HAP-1 (cell line): ENCODE measurements around the gene CNTN4.

Experiments used
- DNase-seq, 2 experiments: peaks; one replicate each; pipeline ENCODE4 v3.0.0-alpha.2; 2016 to 2020; ENCODE audit warnings: low spot score in 2 of 2
- H3K27me3 ChIP-seq: fragments of 250-450 bp; sonication (Bioruptor Pico); 2 replicates; pipeline ENCODE4 v1.5.1; 2020; ENCODE audit warnings: low read depth, mild to moderate bottlenecking, moderate library complexity
- H3K36me3 ChIP-seq: fragments of 250-450 bp; sonication (Bioruptor Pico); replicated peaks from 2 replicates; pipeline ENCODE4 v1.5.1; 2020; ENCODE audit warnings: mild to moderate bottlenecking
- H3K4me1 ChIP-seq: fragments of 250-450 bp; sonication (Bioruptor Pico); 2 replicates; pipeline ENCODE4 v1.5.1; 2020; ENCODE audit warnings: mild to moderate bottlenecking
- H3K4me3 ChIP-seq: fragments of 250-450 bp; sonication (Bioruptor Pico); 2 replicates; pipeline ENCODE4 v1.5.1; 2020; ENCODE audit warnings: mild to moderate bottlenecking, moderate library complexity
- H3K9me3 ChIP-seq: fragments of 250-450 bp; sonication (Bioruptor Pico); 2 replicates; pipeline ENCODE4 v1.5.1; 2020; ENCODE audit warnings: mild to moderate bottlenecking, moderate library complexity
- in situ Hi-C: fragments of 300-500 bp; cut with MboI; formaldehyde crosslinking; loops from 3 replicates; pipeline ENCODE4 v1.14.3; 2020; ENCODE audit warnings: low sequenced_read_pairs, inconsistent platforms, mixed read lengths

Gene CNTN4

DNA sequence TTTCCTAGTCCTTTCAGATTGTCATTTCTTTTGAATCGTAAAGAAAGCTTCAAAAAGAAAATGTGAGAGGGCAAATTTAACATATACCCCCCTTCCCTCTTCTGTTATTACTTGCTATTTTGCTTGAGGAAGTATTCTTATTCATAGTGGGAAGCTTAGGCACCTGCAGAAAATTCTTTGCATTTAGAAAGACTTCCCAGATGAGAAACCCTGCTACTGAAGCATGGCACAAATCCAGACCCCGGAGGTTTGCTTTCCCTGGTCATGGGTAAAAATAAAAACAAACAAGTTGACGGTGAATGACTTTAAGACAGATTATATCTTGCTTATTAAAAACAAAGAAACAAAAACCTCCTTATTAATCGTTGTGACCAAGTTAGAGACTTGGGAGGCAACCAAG lies 917.6 kb downstream of the CNTN4 start:
- DNase-seq, result no peak
- Histone ChIP-seq H3K9me3 (no peaks in the 10 kb centered on the region), H3K27me3 (peaks cover 11% of the 10 kb centered on the region; the same call in 1 of the 2 replicates), H3K36me3 (no peaks in the 10 kb centered on the region), H3K4me1 (no peaks in the 10 kb centered on the region), H3K4me3 (no peak overlapping the region)
- in situ Hi-C loops, result no loop called here

GRCh38 chr3:3020209-3020608 lies 921.5 kb downstream of the CNTN4 start:
- H3K27me3 ChIP-seq, result peaks cover 14% of the 10 kb centered on the region; the same call in 1 of the 2 replicates
- H3K4me1 ChIP-seq, result no peaks in the 10 kb centered on the region
- DNase-seq, result no peak
- H3K4me3 ChIP-seq, result no peak overlapping the region
- H3K9me3 ChIP-seq, result no peaks in the 10 kb centered on the region
- no peaks in the 10 kb centered on the region for H3K36me3 ChIP-seq
- in situ Hi-C loops, result no loop called here

DNA sequence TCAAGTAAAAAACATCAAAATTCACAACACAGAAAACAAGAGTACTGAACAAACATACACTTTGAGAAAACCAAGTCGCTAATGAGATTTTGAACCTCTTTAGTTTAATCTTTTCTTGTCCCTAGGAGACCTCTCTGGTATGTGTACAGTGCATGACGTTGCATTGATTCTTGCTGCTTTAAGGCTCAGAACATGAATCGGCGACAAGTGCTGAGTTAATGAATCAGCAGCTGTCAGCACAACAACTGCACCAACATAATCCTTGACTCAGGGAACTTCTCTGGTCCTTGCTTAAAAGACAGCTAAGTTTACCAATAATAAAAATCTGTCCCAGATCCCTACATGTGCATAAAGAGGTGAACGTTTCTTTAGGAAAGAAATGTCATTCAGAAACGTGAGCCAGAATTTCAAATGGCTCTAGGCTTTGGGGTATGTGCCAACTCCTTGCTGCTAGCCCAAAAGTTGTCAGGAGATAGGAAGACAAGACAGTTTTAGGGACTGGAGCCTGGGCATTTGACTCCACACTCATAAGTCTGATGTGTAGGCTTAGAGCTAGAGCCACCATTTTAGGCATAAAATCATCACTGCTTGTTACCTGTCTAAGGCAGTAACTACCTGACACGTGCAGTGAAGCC lies 924.6 kb downstream of the CNTN4 start:
- H3K36me3 ChIP-seq, result no peaks in the 10 kb centered on the region
- H3K9me3 ChIP-seq, result no peaks in the 10 kb centered on the region
- no peak for DNase-seq
- H3K4me3 ChIP-seq, result no peak overlapping the region
- H3K4me1 ChIP-seq, result no peaks in the 10 kb centered on the region
- peaks cover 14% of the 10 kb centered on the region; the same call in 1 of the 2 replicates for H3K27me3 ChIP-seq
- in situ Hi-C loops, result no loop called here

DNA sequence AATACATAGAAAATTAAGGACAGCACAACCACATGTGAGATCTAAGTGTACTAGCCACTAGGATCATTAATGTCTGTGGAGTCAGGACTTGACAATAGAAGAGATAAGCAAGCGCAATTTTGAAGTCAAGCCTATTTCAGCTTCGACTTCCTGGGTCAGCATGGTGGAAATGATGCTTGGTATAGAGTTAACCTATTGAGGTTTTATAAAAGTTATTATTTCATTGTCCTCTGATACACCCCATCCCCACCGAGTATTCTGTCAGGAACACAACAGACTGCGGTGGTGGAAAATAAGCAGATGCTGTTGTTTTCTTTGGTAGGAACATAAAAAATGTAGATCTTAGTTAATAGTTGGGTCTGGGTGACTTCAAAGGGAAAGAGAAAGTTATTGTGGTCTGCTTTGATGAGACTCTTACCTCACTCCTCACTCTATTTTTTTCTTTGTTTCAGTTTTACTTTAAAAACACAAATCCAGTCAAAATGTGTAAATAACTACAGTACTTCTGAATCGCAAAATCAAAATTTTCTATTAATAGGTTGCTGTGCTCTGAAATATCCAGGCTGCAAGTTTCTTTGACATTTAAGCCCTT lies 929.4 kb downstream of the CNTN4 start:
- peaks cover 10% of the 10 kb centered on the region; the same call in 1 of the 2 replicates for H3K27me3 ChIP-seq
- DNase-seq, result no peak
- no peaks in the 10 kb centered on the region for H3K36me3 ChIP-seq
- H3K4me1 ChIP-seq, result no peaks in the 10 kb centered on the region
- no peaks in the 10 kb centered on the region for H3K9me3 ChIP-seq
- in situ Hi-C loops, result no loop called here
- H3K4me3 ChIP-seq, result no peak overlapping the region

DNA sequence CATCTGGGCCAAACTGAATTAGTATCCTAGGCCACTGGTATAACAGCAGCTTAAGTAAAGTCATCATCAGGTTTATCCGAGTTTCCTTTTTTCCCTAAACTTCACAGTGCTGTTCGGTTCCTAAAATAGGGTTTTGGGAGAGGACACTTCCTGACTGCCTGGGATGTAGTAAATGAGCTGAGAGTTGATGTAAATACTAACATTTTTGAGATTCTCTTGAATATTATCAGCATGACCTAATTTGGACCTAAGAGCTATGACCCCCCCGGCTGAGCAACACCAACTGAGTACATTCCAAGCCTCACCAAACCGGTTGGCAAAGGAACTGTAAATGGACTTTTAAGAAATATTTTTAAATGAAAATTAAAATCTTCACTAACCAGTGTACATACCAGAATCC lies 932.7 kb downstream of the CNTN4 start:
- no peak for DNase-seq
- H3K9me3 ChIP-seq, result no peaks in the 10 kb centered on the region
- H3K4me3 ChIP-seq, result no peak overlapping the region
- peaks cover 3% of the 10 kb centered on the region; the same call in 1 of the 2 replicates for H3K27me3 ChIP-seq
- in situ Hi-C loops, result no loop called here
- H3K4me1 ChIP-seq, result no peaks in the 10 kb centered on the region
- H3K36me3 ChIP-seq, result no peaks in the 10 kb centered on the region

DNA sequence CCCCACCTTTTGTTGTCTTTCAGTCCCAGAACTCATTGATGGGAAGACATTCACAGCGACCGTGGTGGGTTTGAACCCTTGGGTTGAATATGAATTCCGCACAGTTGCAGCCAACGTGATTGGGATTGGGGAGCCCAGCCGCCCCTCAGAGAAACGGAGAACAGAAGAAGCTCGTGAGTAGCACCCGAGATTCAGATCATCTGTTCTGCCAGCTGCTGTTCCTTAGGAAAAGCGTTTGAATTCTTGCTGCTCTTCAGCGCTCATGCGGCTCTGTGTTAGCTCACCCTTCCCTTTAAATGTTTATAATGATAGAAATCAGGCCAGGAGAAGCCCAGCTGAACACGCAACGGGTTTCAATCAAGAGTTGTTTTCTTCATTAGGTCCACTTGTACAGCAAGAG lies 938.5 kb downstream of the CNTN4 start:
- H3K4me1 ChIP-seq, result no peaks in the 10 kb centered on the region
- peaks cover 3% of the 10 kb centered on the region; the same call in 1 of the 2 replicates for H3K27me3 ChIP-seq
- H3K4me3 ChIP-seq, result no peak overlapping the region
- no peaks in the 10 kb centered on the region for H3K9me3 ChIP-seq
- in situ Hi-C loops, result no loop called here
- no peaks in the 10 kb centered on the region for H3K36me3 ChIP-seq
- no peak for DNase-seq

- Histone ChIP-seq H3K36me3 (no peaks in the 10 kb centered on the region), H3K4me3 (no peak overlapping the region), H3K4me1 (no peaks in the 10 kb centered on the region), H3K9me3 (no peaks in the 10 kb centered on the region), H3K27me3 (peaks cover 1% of the 10 kb centered on the region; the same call in 1 of the 2 replicates)
- in situ Hi-C loops, result no loop called here
- no peak for DNase-seq
Observed at GRCh38 chr3:3038201-3038991, 939.7 kb downstream of the CNTN4 start.

DNA sequence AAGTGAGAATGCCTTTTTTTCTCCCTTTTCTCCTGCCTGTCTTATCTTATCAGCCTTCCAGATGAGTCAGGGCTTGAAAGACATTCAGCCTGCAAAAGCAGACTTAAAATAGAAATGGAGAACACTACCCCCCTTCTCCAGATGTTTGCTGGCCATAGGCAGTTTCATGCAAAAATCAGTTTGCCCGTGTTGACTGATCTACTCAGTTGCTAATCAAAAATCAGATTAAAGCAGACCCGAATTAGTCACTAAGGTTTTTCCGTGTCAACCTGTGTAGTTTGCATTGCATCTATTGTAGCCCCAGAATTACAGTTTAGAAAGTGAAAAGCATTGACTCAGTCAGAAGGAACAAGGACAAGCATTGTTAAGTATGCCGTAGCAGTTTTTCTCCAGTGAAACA lies 955.3 kb downstream of the CNTN4 start:
- Histone ChIP-seq H3K9me3 (no peaks in the 10 kb centered on the region), H3K36me3 (no peaks in the 10 kb centered on the region), H3K4me3 (no peak overlapping the region), H3K4me1 (no peaks in the 10 kb centered on the region), H3K27me3 (no peaks in the 10 kb centered on the region; the same call in 1 of the 2 replicates)
- in situ Hi-C loops, result no loop called here
- no peak for DNase-seq

- H3K4me1 ChIP-seq, result no peaks in the 10 kb centered on the region
- in situ Hi-C loops, result no loop called here
- H3K27me3 ChIP-seq, result no peaks in the 10 kb centered on the region; the same call in 1 of the 2 replicates
- DNase-seq, result no peak
- H3K36me3 ChIP-seq, result no peaks in the 10 kb centered on the region
- H3K4me3 ChIP-seq, result no peak overlapping the region
- H3K9me3 ChIP-seq, result no peaks in the 10 kb centered on the region
Observed at GRCh38 chr3:3059645-3060044, 961.0 kb downstream of the CNTN4 start.

GRCh38 chr3:3064297-3064696 lies 965.6 kb downstream of the CNTN4 start:
- Histone ChIP-seq H3K4me3 (no peak overlapping the region), H3K36me3 (no peaks in the 10 kb centered on the region), H3K4me1 (no peaks in the 10 kb centered on the region), H3K9me3 (no peaks in the 10 kb centered on the region), H3K27me3 (no peaks in the 10 kb centered on the region)
- in situ Hi-C loops, result no loop called here
- no peak for DNase-seq

DNA sequence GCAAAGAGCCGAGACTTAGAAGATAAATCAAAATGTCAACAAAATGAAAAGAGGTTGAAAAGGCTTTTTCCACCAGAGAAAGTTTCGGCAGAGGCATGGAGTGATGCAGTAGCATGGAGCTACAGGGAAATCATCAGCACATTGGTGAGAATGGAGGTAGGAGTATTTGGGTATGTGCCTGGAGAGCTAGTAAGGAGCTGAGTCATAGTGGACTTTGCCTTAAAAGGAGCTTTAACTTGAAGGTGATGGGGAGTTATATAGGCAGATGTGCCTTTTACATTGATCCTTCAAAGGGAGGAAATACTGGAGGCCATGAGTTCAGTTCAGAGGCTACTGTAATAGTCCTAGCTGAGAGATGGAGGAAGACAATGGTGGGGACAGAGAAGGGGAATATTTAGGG lies 967.2 kb downstream of the CNTN4 start:
- Histone ChIP-seq H3K4me1 (no peaks in the 10 kb centered on the region), H3K9me3 (no peaks in the 10 kb centered on the region), H3K36me3 (no peaks in the 10 kb centered on the region), H3K27me3 (no peaks in the 10 kb centered on the region), H3K4me3 (no peak overlapping the region)
- in situ Hi-C loops, result no loop called here
- no peak for DNase-seq

GRCh38 chr3:3066378-3066777 lies 967.7 kb downstream of the CNTN4 start:
- H3K9me3 ChIP-seq, result no peaks in the 10 kb centered on the region
- DNase-seq, result no peak
- no peaks in the 10 kb centered on the region for H3K27me3 ChIP-seq
- no peak overlapping the region for H3K4me3 ChIP-seq
- H3K36me3 ChIP-seq, result no peaks in the 10 kb centered on the region
- in situ Hi-C loops, result no loop called here
- no peaks in the 10 kb centered on the region for H3K4me1 ChIP-seq

DNA sequence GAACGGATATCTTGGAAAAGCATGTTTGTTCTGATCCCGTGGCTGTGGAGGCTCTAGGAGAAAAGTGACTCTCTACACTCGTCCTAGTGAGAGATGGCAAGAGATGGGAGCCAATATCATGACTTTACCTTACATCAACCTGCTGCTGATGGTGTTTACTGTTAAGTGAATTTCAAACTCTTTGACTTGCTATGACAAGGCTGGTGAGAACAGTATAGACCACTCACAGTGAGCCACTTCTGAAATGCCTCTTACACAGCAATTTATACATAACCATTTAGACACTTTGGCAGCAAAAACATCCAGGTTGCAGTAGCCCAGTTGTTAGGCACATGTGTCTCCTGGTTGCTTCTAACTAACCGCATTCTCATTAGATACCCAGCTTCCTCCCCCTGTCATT lies 968.2 kb downstream of the CNTN4 start:
- Histone ChIP-seq H3K4me3 (no peak overlapping the region), H3K9me3 (no peaks in the 10 kb centered on the region), H3K36me3 (no peaks in the 10 kb centered on the region), H3K4me1 (no peaks in the 10 kb centered on the region), H3K27me3 (no peaks in the 10 kb centered on the region)
- DNase-seq, result no peak
- in situ Hi-C loops, result no loop called here

DNA sequence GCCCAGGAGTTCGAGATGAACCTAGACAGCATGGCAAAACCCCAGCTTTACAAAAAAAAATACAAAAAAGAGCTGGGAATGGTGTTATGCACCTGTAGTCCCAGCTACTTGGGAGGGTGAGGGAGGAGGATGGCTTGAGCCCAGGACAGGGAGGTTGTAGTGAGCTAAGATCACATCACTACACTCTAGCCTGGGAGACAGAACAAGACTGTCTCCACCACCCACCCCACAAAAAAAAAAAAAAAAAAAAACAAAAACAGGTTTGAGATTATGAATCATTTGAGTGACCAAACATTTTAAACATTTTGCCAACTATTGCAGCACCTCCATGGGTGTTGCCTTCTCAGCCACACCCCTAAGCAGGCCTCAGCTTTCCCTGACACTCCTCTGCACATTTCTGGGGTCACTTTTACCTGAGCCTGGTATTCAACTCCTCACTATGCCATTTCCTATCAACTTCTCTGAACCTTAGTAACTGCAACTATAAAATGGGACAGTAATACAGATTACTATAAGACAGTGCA lies 969.8 kb downstream of the CNTN4 start:
- in situ Hi-C loops, result no loop called here
- Histone ChIP-seq H3K4me1 (no peaks in the 10 kb centered on the region), H3K9me3 (no peaks in the 10 kb centered on the region), H3K4me3 (no peak overlapping the region), H3K27me3 (no peaks in the 10 kb centered on the region), H3K36me3 (no peaks in the 10 kb centered on the region)
- no peak for DNase-seq
